ENCODE data around the gene LRP1B. TPM values are rescaled to one million over a fixed set of nuclear protein-coding genes. Genes with fewer than 3 reads are reported as not detected.

LRP1B gene
- total and polyA plus RNA-seq, 2 of the 8 experiments (the other 6 are each of a cell fraction or from before 2014, with no cell fraction given) = 0.03 TPM; not detected in 1

DNA sequence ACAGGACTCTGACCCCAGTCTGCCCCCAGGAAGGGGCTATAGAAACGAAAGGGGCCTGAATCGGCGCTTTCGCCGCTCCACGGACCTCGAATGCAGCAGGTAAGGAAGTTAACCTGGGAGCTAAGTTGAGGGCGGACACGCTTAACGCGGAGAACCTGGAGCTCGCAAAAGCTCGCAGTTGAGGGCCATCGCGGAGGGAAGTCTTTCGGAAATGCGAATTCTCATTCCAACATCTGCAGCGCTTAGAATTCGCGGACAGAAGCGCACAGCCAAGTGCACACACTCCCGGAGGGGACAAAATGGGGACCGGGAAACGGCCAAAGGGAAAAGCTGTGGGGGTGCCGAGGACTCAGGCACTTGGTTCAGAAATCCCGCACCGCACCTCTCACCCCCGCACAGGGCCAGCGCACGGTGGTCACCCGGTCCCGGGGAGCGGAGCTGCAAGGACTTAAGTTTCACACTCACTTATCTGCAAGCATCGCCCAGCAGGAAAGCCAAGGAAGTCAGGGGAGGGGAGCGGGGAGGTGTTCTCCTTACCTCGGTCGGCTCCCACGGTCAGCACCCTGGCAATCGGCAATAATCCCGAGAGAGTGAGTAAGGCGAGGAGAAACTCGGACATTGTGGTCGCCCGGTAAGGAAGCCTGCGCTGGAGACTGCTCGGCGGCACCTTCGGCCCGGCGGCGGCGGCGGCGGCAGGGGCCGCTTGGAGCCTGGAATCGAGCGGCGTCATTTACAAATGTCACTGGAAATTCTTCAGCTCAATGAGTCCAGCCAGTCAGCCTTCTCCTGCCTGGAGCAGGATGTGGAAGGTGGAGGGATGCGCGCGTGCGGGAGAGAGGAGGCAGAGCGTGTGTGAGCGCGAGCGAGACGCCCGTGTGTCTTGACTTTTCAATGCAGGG is 456 bp downstream of the LRP1B start:
- 0 out of 2 replicates have a peak overlapping the region, but pooled peaks have one; percentile 60 for H3K18ac ChIP-seq (ENCODE audit: extremely low read depth, low read length)
- H2AFZ ChIP-seq (ENCODE audit: low read length) = peak overlapping the region; percentile 88
- H3K4ac ChIP-seq (replicated peaks; ENCODE audit: insufficient read length, low read depth, low read length) = no peak overlapping the region
- ChIA-PET CTCF (ENCODE audit: partially characterized antibody) (interaction anchor here (0.8 to 1.9 kb wide), 5 partner anchors 9 to 730 kb away, joined by 3 to 16 read pairs (median 4); no protein-coding TSS in a partner anchor), POLR2A (ENCODE audit: partially characterized antibody) (interaction anchor here (1.0 to 2.1 kb wide), 4 partner anchors 10 to 83 kb away, joined by 3 to 15 read pairs (median 4); no protein-coding TSS in a partner anchor)
- H2BK20ac ChIP-seq (ENCODE audit: low read length) = no peak overlapping the region
- no peak overlapping the region for H3K56ac ChIP-seq (replicated peaks; ENCODE audit: insufficient read length, low read depth, low read length)
- no peak overlapping the region for H2BK15ac ChIP-seq (ENCODE audit: low read length)
- H2AK5ac ChIP-seq (ENCODE audit: low read depth, low read length) = no peak overlapping the region
- no peak overlapping the region for H4K91ac ChIP-seq (replicated peaks; ENCODE audit: insufficient read length, low read length)
- peak overlapping the region in 2 of 4 experiments; percentile 14 to 55; a peak in 2 of 7 replicates for H3K9ac ChIP-seq (replicated peaks in 1 of 4; ENCODE audit: extremely low read depth in 1 of 4, low read depth in 3 of 4, low read length in 3 of 4)
- no peaks in the 10 kb centered on the region for H4K20me1 ChIP-seq (replicated peaks in 1 of 2; ENCODE audit: control insufficient read depth in 1 of 2, insufficient read depth in 2 of 2, low read length in 2 of 2)
- no peaks in the 10 kb centered on the region; a peak in 1 of 7 replicates for H3K4me1 ChIP-seq (replicated peaks in 1 of 4; ENCODE audit: control insufficient read depth in 3 of 4, insufficient read depth in 4 of 4, low read length in 3 of 4)
- peak overlapping the region; percentile 65 to 75 (median 72) for H3K4me3 ChIP-seq (ENCODE audit: extremely low read depth in 1 of 4, insufficient read depth in 2 of 4, low read depth in 3 of 4, low read length in 4 of 4)
- FAIRE-seq = peak; percentile 45
- no peak overlapping the region for H3K27ac ChIP-seq (ENCODE audit: low read depth, low read length)
- H3K27me3 ChIP-seq (replicated peaks in 1 of 4; ENCODE audit: control insufficient read depth in 3 of 4, extremely low read depth in 1 of 4, insufficient read depth in 3 of 4, low read length in 3 of 4) = peaks cover 4 to 29% (median 22%) of the 10 kb centered on the region in 4 experiments
- H3K23ac ChIP-seq (ENCODE audit: insufficient read length) = no peak overlapping the region
- peak; percentile 25 to 78 for DNase-seq (ENCODE audit: low read depth in 1 of 2, low spot score in 2 of 2)
- no peaks in the 10 kb centered on the region for H3K9me3 ChIP-seq (ENCODE audit: insufficient read depth in 2 of 2, low read depth in 1 of 2, low read length in 1 of 2)
- H3K14ac ChIP-seq (ENCODE audit: insufficient read length) = no peak overlapping the region
- H2BK5ac ChIP-seq (ENCODE audit: low read depth, low read length) = 0 out of 2 replicates have a peak overlapping the region, but pooled peaks have one; percentile 67
- no peaks in the 10 kb centered on the region for H3K79me1 ChIP-seq (ENCODE audit: low read depth, low read length)
- no peak overlapping the region for H2BK120ac ChIP-seq (replicated peaks; ENCODE audit: low read depth, low read length)
- H3K79me2 ChIP-seq (ENCODE audit: control insufficient read depth in 1 of 2, insufficient read depth in 2 of 2, low read length in 2 of 2) = no peaks in the 10 kb centered on the region
- 2% methylated on average over 65 of the region's 68 CpGs; no CpG with 5 or more reads in 1 of the 2 experiments for WGBS, 2 experiments (ENCODE audit: extremely low coverage in 1 of 2, insufficient coverage in 1 of 2, insufficient read length in 1 of 2, insufficient replicate concordance in 2 of 2, low coverage in 1 of 2, low lambda C conversion rate in 2 of 2, missing lambda C conversion rate in 1 of 2)
- H4K5ac ChIP-seq (ENCODE audit: insufficient read length, low read depth, low read length) = no peak overlapping the region
- H3K23me2 ChIP-seq (ENCODE audit: low read depth, low read length) = peaks cover 19% of the 10 kb centered on the region
- no peaks in the 10 kb centered on the region for H3K36me3 ChIP-seq (ENCODE audit: control insufficient read depth in 2 of 4, insufficient read depth in 4 of 4, low read length in 3 of 4)
- peak overlapping the region; percentile 32; the same call in 1 of the 2 replicates for H2BK12ac ChIP-seq (ENCODE audit: low read depth, low read length)
- H3K4me2 ChIP-seq (ENCODE audit: insufficient read depth in 1 of 2, low read depth in 2 of 2, low read length in 2 of 2) = peak overlapping the region; percentile 80 to 97
- H4K8ac ChIP-seq (ENCODE audit: extremely low read depth, insufficient read depth, low read length) = peak overlapping the region; percentile 84; the same call in 1 of the 2 replicates
- TF ChIP-seq CREB1 (IDR thresholded peaks at IDR 0.05) = no peak
- TF ChIP-seq E2F6 (IDR thresholded peaks at IDR 0.05) = peak; percentile 79
- TF ChIP-seq SUZ12 (IDR thresholded peaks at IDR 0.05; ENCODE audit: low read length) = peak; percentile 80
- TF ChIP-seq TAF1 (IDR thresholded peaks at IDR 0.05; ENCODE audit: low read depth, low read length) = peak; percentile 22; the same call in 1 of the 2 replicates
- TF ChIP-seq PHF8 (conservative IDR thresholded peaks at IDR 0.05; ENCODE audit: low read depth, low read length) = 0 out of 2 replicates have a peak, but pooled peaks have one; percentile 31
- TF ChIP-seq RNF2 (IDR thresholded peaks at IDR 0.05; ENCODE audit: borderline replicate concordance, low read depth, low read length, missing control alignments, poor library complexity, severe bottlenecking) = peak; percentile 77
- peak; percentile 74 for TF ChIP-seq ASH2L (IDR thresholded peaks at IDR 0.05; ENCODE audit: low read length)
- peak; percentile 41; the same call in 1 of the 2 replicates for TF ChIP-seq GABPA (IDR thresholded peaks at IDR 0.05; ENCODE audit: borderline replicate concordance, insufficient read depth, low read length)
- peak; percentile 95 for TF ChIP-seq KDM4A (IDR thresholded peaks at IDR 0.05; ENCODE audit: low read depth, low read length, severe bottlenecking)

Data from H1 (cell line).